A549 (cell line): ENCODE results near the gene MCOLN1. TPM values are rescaled to one million over a fixed set of nuclear protein-coding genes. Genes with fewer than 3 reads are reported as not detected.

ENCODE experiments used
- ATAC-seq, 2 experiments: fragments of 200-7000 bp in 1 of 2; fragments of >200 bp in 1 of 2; cut with Nextera tagmentation in 1 of 2; cut with Tn5 transposase in 1 of 2; 3 replicates each; pipeline versions ENCODE4 v1.8.0 to v1.9.1; 2018 to 2020; ENCODE audit warnings: mild to moderate bottlenecking in 1 of 2, moderate library complexity in 1 of 2
- CTCF ChIA-PET: fragments of 300-600 bp; sonication (Branson Sonifier 250); formaldehyde crosslinking; extraction: SDS; loops from one replicate; lab custom pipeline; 2021; ENCODE audit warnings: antibody characterized with exemption, inconsistent platforms; lab: Yijun Ruan, JAX
- POLR2A ChIA-PET: fragments of 350-600 bp; formaldehyde crosslinking; extraction: SDS; loops from one replicate; lab custom pipeline; 2021; ENCODE audit warnings: antibody characterized with exemption, inconsistent platforms; lab: Yijun Ruan, JAX
- DNase-seq, 2 experiments: peaks; one replicate each; pipeline versions ENCODE4 v3.0.0 to v3.0.0-alpha.2; 2011 to 2016; ENCODE audit warnings: low read depth in 1 of 2, low spot score in 1 of 2
- FAIRE-seq: peaks from 2 replicates; lab custom pipeline; 2011; peaks lifted over from hg19 to GRCh38; lab: Jason Lieb, UNC
- H3K27ac ChIP-seq, 2 experiments: fragments of >200 bp; sonication (Bioruptor Twin); formaldehyde crosslinking; 3 replicates each; pipeline ENCODE4 v1.5.1; 2016 to 2017
- H3K4me1 ChIP-seq: fragments of >200 bp; sonication (Bioruptor Twin); formaldehyde crosslinking; 3 replicates; pipeline ENCODE4 v1.6.1; 2016
- H3K4me2 ChIP-seq: fragments of >200 bp; sonication (Bioruptor Twin); formaldehyde crosslinking; 3 replicates; pipeline ENCODE4 v1.6.1; 2016
- H3K4me3 ChIP-seq: fragments of >200 bp; sonication (Bioruptor Twin); formaldehyde crosslinking; 3 replicates; pipeline ENCODE4 v1.5.1; 2016
- H3K9me3 ChIP-seq: fragments of >200 bp; sonication (Bioruptor Twin); formaldehyde crosslinking; 3 replicates; pipeline ENCODE4 v1.6.1; 2016
- CTCF ChIP-seq: fragments of >200 bp; sonication (Bioruptor Twin); formaldehyde crosslinking; IDR thresholded peaks from 3 replicates; pipeline ENCODE4 v1.5.1; 2016
- EP300 ChIP-seq, 2 experiments: fragments of >200 bp; sonication (Bioruptor Twin); formaldehyde crosslinking; IDR thresholded peaks; 2 replicates in 1 of 2; 3 replicates in 1 of 2; pipeline ENCODE4 v1.6.1; 2016 to 2017
- JUN ChIP-seq, 2 experiments: fragments of >200 bp; sonication (Bioruptor Twin); formaldehyde crosslinking; IDR thresholded peaks; 2 replicates in 1 of 2; 3 replicates in 1 of 2; pipeline ENCODE4 v1.6.1; 2016 to 2017
- NFE2L2 ChIP-seq: fragments of 150-350 bp; conservative IDR thresholded peaks from 2 replicates; pipeline ENCODE4 v1.6.1; 2014; ENCODE audit warnings: low read length
- PBX3 ChIP-seq: IDR thresholded peaks from 2 replicates; pipeline ENCODE4 v1.6.1; 2012
- POLR2A ChIP-seq: IDR thresholded peaks from 2 replicates; pipeline ENCODE4 v1.6.1; 2012; ENCODE audit warnings: mild to moderate bottlenecking, low read length
- RAD21 ChIP-seq, 2 experiments: fragments of >200 bp in 1 of 2; sonication (Bioruptor Twin) in 1 of 2; formaldehyde crosslinking in 1 of 2; IDR thresholded peaks in 1 of 2; conservative IDR thresholded peaks in 1 of 2; 2 replicates in 1 of 2; 3 replicates in 1 of 2; pipeline ENCODE4 v1.6.1; 2012 to 2018; ENCODE audit warnings: inconsistent platforms in 1 of 2
- RARB ChIP-seq: fragments of 250-450 bp; sonication (Bioruptor Pico); IDR thresholded peaks from 2 replicates; pipeline ENCODE4 v1.8.0; 2021; ENCODE audit warnings: mild to moderate bottlenecking, moderate library complexity
- TFCP2L1 ChIP-seq: fragments of 250-450 bp; sonication (Bioruptor Pico); IDR thresholded peaks from 2 replicates; pipeline ENCODE4 v1.5.0; 2021; ENCODE audit warnings: mild to moderate bottlenecking
- TP53 ChIP-seq: fragments of 250-450 bp; sonication (Bioruptor Pico); IDR thresholded peaks from 2 replicates; pipeline ENCODE4 v1.5.0; 2021; ENCODE audit warnings: mild to moderate bottlenecking, moderate library complexity
- ZFP36 ChIP-seq: fragments of 450-650 bp; IDR thresholded peaks from 2 replicates; pipeline ENCODE4 v1.6.1; 2014; ENCODE audit warnings: borderline replicate concordance; ENCODE audit not compliant: partially characterized antibody
- WGBS: methylation state at CpG from one replicate; pipeline ENCODE4 v1.1.6; 2017; ENCODE audit errors: missing lambda C conversion rate; 5-methylcytosine and 5-hydroxymethylcytosine counted together
- polyA plus RNA-seq, 4 experiments: library from polyadenylated mRNA; depleted of rRNA in 3 of 4; stranded (reverse); fragments of >200 nt; fragmentation: RNase III in 1 of 4; extraction: RNeasy Plus Mini Kit Qiagen cat#74134 plus additional on column Dnase treatment in 1 of 4; gene quantifications; 2 replicates in 3 of 4; 3 replicates in 1 of 4; pipeline ENCODE4 v1.2.3, GENCODE V29; 2011 to 2017
- TF ChIP-seq, protein P1 (sequence below): fragments of >200 bp; sonication (Bioruptor Twin); formaldehyde crosslinking; IDR thresholded peaks from 3 replicates; pipeline ENCODE4 v1.6.1; 2016

MCOLN1 gene
- polyA plus RNA-seq, 2 of the 4 experiments (the other 2 are of a cell fraction) = 13.1 to 13.4 TPM

DNA sequence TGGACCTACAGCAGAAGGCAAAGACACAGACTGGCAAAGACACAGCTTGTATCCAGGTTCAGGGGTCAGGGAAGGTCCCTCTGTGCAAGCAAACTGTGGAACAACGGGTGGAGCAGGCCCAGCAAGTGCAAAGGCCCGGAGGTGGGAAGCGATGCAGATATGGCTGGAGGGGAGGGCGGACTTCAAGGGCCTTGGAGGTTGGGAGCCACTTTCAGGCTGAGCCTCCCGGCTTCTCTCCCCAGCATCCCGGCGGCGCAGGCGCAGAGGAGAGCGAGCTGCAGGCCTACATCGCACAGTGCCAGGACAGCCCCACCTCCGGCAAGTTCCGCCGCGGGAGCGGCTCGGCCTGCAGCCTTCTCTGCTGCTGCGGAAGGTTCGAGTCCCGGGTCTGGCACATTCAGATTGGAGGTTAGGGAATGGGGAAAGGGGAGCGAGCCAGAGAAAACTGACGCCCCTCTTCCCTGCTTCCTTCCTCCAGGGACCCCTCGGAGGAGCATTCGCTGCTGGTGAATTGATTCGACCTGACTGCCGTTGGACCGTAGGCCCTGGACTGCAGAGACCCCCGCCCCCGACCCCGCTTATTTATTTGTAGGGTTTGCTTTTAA lies 11.0 kb downstream of the MCOLN1 start:
- peak overlapping the region; percentile 84 for H3K4me2 ChIP-seq
- peak overlapping the region; percentile 91 to 95 for H3K27ac ChIP-seq
- no peak for FAIRE-seq
- CTCF ChIA-PET = no interaction called here
- H3K9me3 ChIP-seq = no peaks in the 10 kb centered on the region
- H3K4me3 ChIP-seq = peak overlapping the region; percentile 89
- peaks cover 11% of the 10 kb centered on the region; the same call in 2 of the 3 replicates for H3K4me1 ChIP-seq
- 40% methylated on average over 6 of the region's 30 CpGs for WGBS
- DNase-seq = peak in 1 of 2 experiments; percentile 66
- TF ChIP-seq, protein P1, sequence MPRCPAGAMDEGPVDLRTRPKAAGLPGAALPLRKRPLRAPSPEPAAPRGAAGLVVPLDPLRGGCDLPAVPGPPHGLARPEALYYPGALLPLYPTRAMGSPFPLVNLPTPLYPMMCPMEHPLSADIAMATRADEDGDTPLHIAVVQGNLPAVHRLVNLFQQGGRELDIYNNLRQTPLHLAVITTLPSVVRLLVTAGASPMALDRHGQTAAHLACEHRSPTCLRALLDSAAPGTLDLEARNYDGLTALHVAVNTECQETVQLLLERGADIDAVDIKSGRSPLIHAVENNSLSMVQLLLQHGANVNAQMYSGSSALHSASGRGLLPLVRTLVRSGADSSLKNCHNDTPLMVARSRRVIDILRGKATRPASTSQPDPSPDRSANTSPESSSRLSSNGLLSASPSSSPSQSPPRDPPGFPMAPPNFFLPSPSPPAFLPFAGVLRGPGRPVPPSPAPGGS = no peak
- peak; percentile 4; the same call in 1 of the 2 replicates for TF ChIP-seq POLR2A
- no peak for TF ChIP-seq ZFP36
- ATAC-seq = peak in 1 of 2 experiments; percentile 44; a peak in 3 of 6 replicates
- POLR2A ChIA-PET = interaction anchor here (1.0 to 3.0 kb wide), 2 partner anchors 11 to 27 kb away, joined by 3 to 11 read pairs; partner anchors contain the start of gene MCOLN1

DNA sequence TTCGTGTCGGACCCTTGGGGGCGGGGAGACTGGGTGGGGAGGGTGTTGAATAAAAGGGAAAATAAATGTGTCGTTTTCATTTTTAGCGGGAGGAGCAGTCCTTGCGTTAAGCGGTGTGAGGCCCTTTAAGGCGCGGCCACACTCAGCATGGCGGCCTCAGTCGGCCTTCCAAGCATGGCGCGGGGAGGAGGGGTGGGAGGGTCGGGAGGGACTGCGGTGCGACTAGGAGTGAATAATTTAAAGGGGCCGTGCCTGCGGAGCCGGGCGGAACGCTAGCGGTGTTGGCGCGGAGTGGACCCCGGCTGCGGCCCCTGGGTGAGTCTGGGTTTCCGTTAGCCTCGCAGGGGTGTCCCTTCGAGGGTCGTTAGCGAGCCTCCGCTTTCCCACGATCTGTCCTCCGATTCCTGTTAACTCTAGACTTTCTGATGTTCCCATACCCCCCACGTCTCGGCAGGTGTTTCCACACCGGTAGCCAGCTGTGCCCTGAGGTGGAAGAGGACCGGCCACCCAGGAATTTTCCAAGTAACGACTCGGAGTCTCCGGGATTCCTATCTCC lies 11.6 kb downstream of the MCOLN1 start:
- peak overlapping the region; percentile 89 for H3K4me3 ChIP-seq
- WGBS = 0% methylated on average over 19 of the region's 41 CpGs
- H3K27ac ChIP-seq = peak overlapping the region; percentile 91 to 95
- ChIA-PET POLR2A (interaction anchor here (1.0 to 3.0 kb wide), 2 partner anchors 12 to 28 kb away, joined by 3 to 11 read pairs; partner anchors contain the start of gene MCOLN1), CTCF (interaction anchor here (0.7 to 1.6 kb wide), 2 partner anchors 13 to 147 kb away, joined by 3 to 5 read pairs; partner anchors contain the start of gene TRAPPC5)
- FAIRE-seq (no peak), ATAC-seq (peak; percentile 75 to 82), DNase-seq (peak; percentile 86 to 88)
- no peak for TF ChIP-seq RARB
- no peak for TF ChIP-seq EP300 (IDR thresholded peaks at IDR 0.05)
- no peak for TF ChIP-seq TP53 (CRISPR knock-in tag)
- TF ChIP-seq NFE2L2 = no peak
- TF ChIP-seq, protein P1 = no peak
- peak in 1 of 2 experiments; percentile 57; a peak in 2 of 5 replicates for TF ChIP-seq JUN (IDR thresholded peaks at IDR 0.05)
- TF ChIP-seq PBX3 = peak; percentile 65
- TF ChIP-seq TFCP2L1 (CRISPR knock-in tag) = no peak
- TF ChIP-seq POLR2A = peak; percentile 28
- no peaks in the 10 kb centered on the region for H3K9me3 ChIP-seq
- peak overlapping the region; percentile 84 for H3K4me2 ChIP-seq
- H3K4me1 ChIP-seq = peaks cover 11% of the 10 kb centered on the region; the same call in 2 of the 3 replicates

DNA sequence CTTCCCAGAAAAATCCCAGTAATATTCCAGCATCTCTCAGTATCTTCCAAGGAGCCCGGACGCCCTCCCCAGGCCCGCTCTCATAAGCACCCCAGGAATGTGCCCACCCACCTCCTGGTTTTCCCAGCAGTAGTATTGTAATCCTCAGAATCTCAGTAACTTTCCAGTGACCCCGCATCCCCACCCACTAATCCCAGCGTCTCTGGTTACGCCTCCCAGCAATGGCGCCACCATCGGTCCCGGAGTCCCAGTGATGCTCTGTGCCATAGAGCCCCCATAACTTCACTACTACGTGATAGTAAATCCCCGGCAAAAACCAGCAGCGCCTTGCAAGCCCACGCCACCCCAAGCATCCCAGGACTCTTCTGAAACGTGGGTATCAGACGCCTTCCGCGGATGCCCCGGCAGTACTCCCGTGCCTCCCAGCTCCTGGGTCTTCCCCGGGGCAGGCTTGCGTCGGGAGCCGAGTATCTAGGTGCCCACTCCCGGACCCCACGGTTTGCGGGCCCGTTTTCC lies 12.2 kb downstream of the MCOLN1 start:
- Histone ChIP-seq H3K27ac (peak overlapping the region; percentile 91 to 95), H3K4me1 (peaks cover 11% of the 10 kb centered on the region; the same call in 2 of the 3 replicates)
- CTCF ChIA-PET = interaction anchor here (0.7 to 1.6 kb wide), 2 partner anchors 13 to 146 kb away, joined by 3 to 5 read pairs; partner anchors contain the start of gene TRAPPC5
- DNase-seq = peak; percentile 78 to 80
- TF ChIP-seq ZFP36 (no peak), POLR2A (peak; percentile 21; the same call in 1 of the 2 replicates), CTCF (peak; percentile 16; the same call in 2 of the 3 replicates), RAD21 (conservative IDR thresholded peaks at IDR 0.05 in 1 of 2, IDR thresholded peaks at IDR 0.05 in 1 of 2) (0 out of 5 replicates have a peak, but pooled peaks of 1 of the 2 experiments have one; percentile 20)
- TF ChIP-seq, all 56 proteins: peak for 3
- POLR2A ChIA-PET = interaction anchor here (3.0 kb wide), 1 partner anchor 12 kb away, joined by 11 read pairs; the partner anchor contains the start of gene MCOLN1
- FAIRE-seq (no peak), ATAC-seq (peak; percentile 77 to 78)
- 1% methylated on average over 13 of the region's 27 CpGs for WGBS
- peak overlapping the region; percentile 84 for H3K4me2 ChIP-seq
- H3K4me3 ChIP-seq = peak overlapping the region; percentile 89
- no peaks in the 10 kb centered on the region for H3K9me3 ChIP-seq
